Dedifferentiated amniotic fluid mesenchymal stem cell (primary cell): Measurements from ENCODE around the gene EEF1AKMT3.
A peak's percentile ranks its signal among the peaks of the same experiment; 100 is the strongest.

Experiments used
- DNase-seq: peaks from one replicate; pipeline ENCODE4 v3.0.0-alpha.2; 2016; ENCODE audit errors: extremely low spot score

The EEF1AKMT3 gene

GRCh38 chr12:57783466-57783801 is 11.0 kb downstream of the EEF1AKMT3 start:
- no peak for DNase-seq

DNA sequence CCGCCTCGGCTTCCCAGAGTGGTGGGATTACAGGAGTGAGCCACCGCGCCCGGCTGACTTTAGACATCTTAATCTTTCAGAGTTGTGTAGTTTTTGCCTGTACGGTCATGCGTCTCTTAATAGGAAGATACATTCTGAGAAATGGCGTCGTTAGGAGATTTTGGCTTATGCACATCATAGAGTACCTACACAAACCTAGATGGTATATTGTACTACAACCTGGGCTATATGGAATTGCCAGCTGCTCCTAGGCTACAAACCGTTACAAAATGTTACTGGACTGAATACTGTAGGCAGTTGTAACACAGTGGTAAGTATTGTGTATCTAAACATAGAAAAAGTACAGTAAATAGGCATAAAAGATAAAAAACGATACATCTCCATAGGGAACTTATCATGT is 11.4 kb downstream of the EEF1AKMT3 start:
- no peak for DNase-seq

GRCh38 chr12:57793920-57794319 is 21.5 kb downstream of the EEF1AKMT3 start:
- DNase-seq = peak; percentile 48

GRCh38 chr12:57795354-57795753 is 22.9 kb downstream of the EEF1AKMT3 start:
- DNase-seq = no peak

- no peak for DNase-seq
These were observed 24.6 kb downstream of the EEF1AKMT3 start for GRCh38 chr12:57796996-57797395.

GRCh38 chr12:57797933-57798332 is 25.5 kb downstream of the EEF1AKMT3 start:
- DNase-seq = no peak

- DNase-seq = no peak
These were observed 28.6 kb downstream of the EEF1AKMT3 start for GRCh38 chr12:57800965-57801364.

DNA sequence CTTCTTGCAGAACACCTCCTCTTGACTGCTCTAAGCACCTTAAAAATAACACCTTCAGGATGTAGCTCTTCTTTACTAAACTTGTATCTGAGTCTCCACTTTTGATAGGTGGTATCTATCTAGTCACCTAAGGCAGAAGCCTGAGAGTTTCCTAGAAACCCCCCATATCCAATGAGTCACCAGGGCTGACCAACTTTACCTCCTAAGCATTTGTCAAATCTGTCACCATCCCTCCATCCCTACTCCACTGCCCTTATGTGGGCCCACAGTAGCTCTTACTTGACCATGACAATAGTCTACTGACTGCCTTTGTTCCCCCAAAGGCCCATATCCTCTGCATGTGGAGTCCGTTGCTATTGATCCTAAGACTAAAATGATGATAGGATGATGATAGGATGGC is 30.2 kb downstream of the EEF1AKMT3 start:
- no peak for DNase-seq

GRCh38 chr12:57803319-57803893 is 31.0 kb downstream of the EEF1AKMT3 start:
- peak; percentile 42 for DNase-seq

DNA sequence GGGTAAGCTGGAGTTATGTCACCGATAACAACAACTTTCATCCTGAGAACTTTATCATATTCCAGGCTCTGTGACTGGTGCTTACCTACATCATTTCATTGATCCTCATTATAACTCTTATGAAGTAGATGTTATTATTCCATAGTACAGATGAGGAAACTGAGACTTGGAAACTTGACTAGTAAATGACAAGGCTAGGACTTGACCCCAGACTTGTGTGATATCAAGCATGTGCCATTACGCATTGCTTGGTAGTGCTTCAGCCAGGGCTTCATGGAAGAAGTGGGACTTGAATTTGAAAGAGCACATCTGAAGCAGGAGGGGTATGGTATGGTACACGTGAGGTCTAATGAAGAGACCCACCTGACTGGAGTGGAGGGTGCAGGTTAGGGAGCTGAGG is 34.3 kb downstream of the EEF1AKMT3 start:
- no peak for DNase-seq

GRCh38 chr12:57807285-57807684 is 34.9 kb downstream of the EEF1AKMT3 start:
- DNase-seq = no peak

DNA sequence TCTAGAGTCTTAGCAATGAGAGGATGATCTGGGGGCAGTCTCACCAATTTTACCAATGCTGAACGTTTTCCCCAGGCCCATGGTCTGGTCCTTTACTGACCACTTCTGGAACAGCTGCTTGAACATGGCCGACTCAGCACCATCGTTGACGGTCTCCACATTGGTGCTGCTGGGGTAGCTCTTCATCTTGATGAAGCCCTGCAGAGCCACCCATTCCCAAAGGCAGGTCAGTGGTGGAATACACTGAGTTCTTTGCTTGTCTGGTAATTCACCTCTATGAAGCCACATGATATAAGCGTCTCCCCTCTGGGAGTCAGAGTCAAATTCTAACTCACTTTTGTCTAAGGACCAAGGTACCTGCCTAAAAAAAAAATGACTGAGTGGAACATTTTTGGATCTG is 35.9 kb downstream of the EEF1AKMT3 start:
- DNase-seq = no peak

DNA sequence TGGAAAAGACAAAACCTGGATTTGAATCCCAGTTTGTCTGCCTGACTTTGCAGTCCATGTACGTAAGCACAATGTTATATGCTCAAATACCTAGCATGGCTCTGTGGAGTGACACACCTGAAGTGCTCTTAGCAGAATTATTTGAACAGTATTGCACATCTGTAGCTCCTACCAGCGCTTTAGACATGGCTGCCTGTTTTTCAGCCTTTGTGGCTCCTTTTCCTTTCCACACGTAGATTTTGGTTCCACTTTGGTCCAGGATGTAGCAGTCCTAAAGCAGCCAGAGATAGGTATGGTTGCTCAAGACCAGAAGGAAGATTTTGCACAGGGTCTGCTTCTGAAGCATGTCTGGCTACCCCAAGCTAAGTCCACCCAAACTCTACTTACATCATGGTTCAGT is 37.0 kb downstream of the EEF1AKMT3 start:
- DNase-seq = no peak

DNA sequence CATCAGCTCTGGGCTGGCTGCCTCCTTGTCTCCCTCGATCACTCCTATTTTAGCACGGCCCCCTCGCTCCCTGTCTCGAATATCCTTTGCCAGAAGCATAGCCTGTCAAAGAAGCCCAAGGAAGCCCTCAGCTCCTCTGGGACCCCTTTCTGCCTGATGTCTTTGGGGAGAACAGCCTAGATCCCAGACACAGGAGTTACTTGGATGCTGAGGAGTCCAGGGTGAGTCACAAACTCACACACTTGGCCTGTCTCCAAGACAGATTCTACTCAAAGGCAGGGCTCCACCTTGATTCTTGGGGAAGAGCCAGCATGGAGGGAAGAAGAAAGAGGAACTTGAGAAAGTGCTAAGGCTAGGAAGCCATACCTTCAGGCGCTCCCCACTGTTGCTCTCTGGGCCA is 38.0 kb downstream of the EEF1AKMT3 start:
- no peak for DNase-seq

- DNase-seq = no peak
These were observed 38.8 kb downstream of the EEF1AKMT3 start for GRCh38 chr12:57811028-57811755.

DNA sequence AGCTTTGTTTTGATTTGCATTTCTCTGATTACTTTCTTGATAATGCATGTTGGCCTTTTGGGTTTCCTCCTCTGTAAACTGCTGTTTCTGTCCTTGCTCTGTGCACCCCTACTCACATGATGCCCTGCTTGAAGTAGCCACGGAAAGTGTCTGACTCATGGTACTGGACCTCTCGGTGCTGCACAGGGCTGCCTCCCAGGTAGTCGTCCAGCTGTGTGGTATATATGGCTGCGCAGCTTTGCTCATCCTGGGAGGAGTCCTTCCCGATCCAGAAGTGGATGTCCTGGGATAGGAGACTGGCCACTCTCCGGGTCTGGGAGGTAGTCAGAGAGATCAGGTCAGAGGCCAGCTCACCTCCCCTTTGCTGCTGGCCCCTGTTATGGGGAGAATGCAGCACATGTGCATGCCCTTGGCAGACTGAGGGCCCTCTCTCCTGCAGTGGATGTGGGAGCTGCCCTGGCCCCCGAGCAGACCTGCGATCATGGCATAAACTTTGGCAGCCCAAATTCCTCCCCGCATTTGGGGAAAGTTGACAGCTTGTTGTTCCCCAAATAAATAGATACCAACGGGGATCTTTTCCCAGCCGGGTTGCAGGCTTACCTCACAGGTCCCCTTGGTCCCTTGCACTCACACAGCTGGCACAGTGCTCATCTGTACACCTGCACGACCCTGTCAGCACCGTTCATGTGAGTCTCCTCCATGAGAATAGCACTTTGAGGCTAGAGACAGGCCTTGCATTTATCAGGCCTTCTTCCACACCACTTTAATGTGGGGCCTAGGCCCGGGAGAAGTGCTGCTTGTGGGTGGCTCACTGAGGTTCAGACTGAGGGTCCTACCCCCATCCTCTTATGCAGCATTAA is 40.9 kb downstream of the EEF1AKMT3 start:
- no peak for DNase-seq

DNA sequence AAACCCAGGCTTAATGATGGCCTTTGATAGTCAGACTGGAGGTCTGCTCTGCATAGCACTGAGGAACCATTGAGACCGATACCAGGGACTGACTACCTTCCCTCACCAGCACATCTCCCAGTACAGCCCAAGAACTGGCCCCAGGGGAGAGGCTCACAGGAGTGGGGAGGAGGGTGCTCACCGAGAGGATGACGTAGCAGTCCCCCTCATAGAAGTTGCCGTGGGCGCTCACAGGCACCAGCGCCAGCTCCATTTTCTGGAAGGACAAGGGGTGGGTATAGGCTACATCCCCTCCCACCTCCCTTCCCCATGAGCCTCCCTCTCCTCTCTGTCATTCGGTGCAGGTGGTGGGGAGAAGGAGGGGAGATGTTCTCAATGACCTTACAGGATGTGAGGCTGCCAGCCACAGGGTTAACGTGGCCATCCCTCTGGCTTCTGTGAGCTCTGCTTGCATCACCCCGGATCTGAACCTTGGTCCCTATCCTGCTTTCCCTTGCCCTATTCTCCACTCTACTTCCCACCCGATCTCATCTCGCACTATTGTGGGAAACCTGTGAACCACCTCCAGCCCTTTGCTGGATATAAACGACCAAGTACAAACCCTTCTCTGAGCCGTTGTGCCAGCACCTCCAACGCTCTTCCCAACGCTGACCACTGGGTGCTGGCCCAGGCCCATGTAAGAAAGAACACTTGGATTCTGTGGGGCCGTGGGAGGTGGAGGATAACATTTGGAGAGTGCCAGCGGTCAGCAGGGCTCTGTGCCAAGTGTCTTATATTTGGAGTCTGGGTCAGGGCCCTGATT is 41.8 kb downstream of the EEF1AKMT3 start:
- no peak for DNase-seq

DNA sequence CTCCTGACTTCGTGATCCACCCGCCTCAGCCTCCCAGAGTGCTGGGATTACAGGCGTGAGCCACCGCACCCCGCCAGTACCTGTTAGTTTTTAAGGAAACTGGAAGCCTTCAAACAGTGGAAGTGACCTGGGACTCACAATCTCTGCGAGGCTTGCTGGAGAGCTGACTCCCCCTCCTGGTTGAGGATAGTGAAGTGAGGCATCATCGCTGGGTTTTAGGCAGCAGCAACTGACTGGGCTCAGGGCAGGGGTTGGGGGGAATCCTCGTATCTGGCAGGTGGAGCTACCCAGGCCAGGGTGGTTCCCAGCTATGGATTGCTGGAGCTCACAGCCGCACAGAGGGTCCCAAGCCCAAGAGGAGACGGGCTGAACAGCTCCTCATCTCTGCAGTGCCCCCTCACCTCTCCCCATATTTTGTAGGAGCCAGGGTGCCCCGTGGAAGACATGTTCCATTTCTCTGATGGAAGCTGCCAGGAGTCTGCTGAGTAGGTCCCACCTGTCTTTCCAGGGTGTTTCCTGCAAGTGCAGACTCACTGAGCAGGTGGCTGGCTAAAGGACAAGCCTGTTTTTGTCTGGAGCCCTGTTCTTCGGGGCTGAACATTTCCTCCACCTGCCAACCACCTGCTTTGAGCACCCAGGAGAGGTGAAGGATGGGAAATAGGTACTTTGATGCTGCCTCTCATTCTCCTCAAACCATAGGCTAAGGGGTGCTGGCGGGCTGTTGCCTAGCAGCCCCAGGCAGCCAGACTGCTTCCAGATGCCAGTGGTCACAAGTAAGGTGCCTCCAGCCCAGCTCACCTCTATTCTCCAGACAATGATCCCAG is 43.0 kb downstream of the EEF1AKMT3 start:
- no peak for DNase-seq

- no peak for DNase-seq
These were observed 43.8 kb downstream of the EEF1AKMT3 start for GRCh38 chr12:57816001-57816854.

DNA sequence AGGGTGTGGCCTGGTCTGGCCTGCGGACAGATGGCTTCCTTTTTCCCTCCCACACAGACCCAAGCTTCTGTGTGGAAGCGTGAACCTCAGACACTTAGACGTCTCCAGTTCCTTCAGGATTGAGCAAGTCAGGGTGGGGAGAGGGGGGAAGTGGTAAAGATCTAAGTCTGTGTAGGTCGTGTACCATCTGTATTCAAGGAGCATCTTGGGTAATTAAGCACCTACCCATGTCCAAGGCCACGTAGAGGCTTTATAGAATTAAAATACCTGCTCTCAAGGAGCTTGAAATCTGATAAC is 44.4 kb downstream of the EEF1AKMT3 start:
- no peak for DNase-seq
